ENCODE results near the gene CCL16. TPM values are rescaled to one million over a fixed set of nuclear protein-coding genes. Genes with fewer than 3 reads are reported as not detected.

CCL16 gene
- total and polyA plus RNA-seq, 3 donors from 2014 or later: 0.24 TPM; not detected in 2

DNA sequence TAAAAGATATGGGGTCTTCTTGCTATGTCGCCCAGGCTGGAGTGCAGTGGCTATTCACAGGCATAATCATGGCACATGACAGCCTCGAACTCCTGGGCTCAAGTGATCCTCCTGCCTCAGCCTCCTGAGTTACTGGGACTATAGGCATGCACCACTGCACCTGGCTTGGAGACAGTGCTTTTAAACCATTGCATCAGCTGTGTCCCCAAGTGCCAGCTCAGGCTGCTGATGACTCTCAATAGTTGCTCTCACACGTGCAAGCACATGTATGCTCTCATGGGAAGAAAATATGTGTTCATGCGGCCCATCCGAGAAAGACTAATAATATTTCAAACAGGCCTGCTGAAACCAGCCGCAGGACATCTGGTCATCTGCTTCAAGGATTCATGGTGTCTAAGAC is 8.8 kb downstream of the CCL16 start:
- no peak overlapping the region for H3K27ac ChIP-seq
- 86 to 96% methylated on average over 6 of the region's 6 CpGs for WGBS, 2 donors
- H3K27me3 ChIP-seq: no peaks in the 10 kb centered on the region
- H3K36me3 ChIP-seq (ENCODE audit: low read depth, missing control alignments): no peaks in the 10 kb centered on the region
- DNase-seq: no peak
- H3K9me3 ChIP-seq: no peaks in the 10 kb centered on the region
- TF ChIP-seq POLR2A (IDR thresholded peaks at IDR 0.05): no peak
- no peaks in the 10 kb centered on the region for H3K4me1 ChIP-seq
- H3K4me3 ChIP-seq: no peak overlapping the region
- intact Hi-C loops (cut with DNase I; ENCODE audit: low total_unique reads): no loop called here

- H3K27me3 ChIP-seq: no peaks in the 10 kb centered on the region
- H3K36me3 ChIP-seq (ENCODE audit: low read depth, missing control alignments): no peaks in the 10 kb centered on the region
- no peaks in the 10 kb centered on the region for H3K9me3 ChIP-seq
- no peak for DNase-seq
- no peak for TF ChIP-seq POLR2A (IDR thresholded peaks at IDR 0.05)
- TF ChIP-seq, protein P1, sequence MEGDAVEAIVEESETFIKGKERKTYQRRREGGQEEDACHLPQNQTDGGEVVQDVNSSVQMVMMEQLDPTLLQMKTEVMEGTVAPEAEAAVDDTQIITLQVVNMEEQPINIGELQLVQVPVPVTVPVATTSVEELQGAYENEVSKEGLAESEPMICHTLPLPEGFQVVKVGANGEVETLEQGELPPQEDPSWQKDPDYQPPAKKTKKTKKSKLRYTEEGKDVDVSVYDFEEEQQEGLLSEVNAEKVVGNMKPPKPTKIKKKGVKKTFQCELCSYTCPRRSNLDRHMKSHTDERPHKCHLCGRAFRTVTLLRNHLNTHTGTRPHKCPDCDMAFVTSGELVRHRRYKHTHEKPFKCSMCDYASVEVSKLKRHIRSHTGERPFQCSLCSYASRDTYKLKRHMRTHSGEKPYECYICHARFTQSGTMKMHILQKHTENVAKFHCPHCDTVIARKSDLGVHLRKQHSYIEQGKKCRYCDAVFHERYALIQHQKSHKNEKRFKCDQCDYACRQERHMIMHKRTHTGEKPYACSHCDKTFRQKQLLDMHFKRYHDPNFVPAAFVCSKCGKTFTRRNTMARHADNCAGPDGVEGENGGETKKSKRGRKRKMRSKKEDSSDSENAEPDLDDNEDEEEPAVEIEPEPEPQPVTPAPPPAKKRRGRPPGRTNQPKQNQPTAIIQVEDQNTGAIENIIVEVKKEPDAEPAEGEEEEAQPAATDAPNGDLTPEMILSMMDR (IDR thresholded peaks at IDR 0.05): no peak
- 59 to 76% methylated on average over 1 of the region's 1 CpG for WGBS, 2 donors
- intact Hi-C loops (cut with DNase I; ENCODE audit: low total_unique reads): no loop called here
- no peak overlapping the region for H3K27ac ChIP-seq
- H3K4me1 ChIP-seq: no peaks in the 10 kb centered on the region
- no peak overlapping the region for H3K4me3 ChIP-seq
Observed at GRCh38 chr17:35972066-35972465, 9.2 kb downstream of the CCL16 start.

- Histone ChIP-seq H3K27ac (no peak overlapping the region), H3K27me3 (no peaks in the 10 kb centered on the region), H3K4me3 (no peak overlapping the region), H3K4me1 (no peaks in the 10 kb centered on the region), H3K36me3 (ENCODE audit: low read depth, missing control alignments) (no peaks in the 10 kb centered on the region), H3K9me3 (no peaks in the 10 kb centered on the region)
- TF ChIP-seq, protein P1 (IDR thresholded peaks at IDR 0.05): peak; percentile 67 to 88 (median 81)
- TF ChIP-seq POLR2A (IDR thresholded peaks at IDR 0.05): no peak
- DNase-seq: peak; percentile 92
- 47% methylated on average over 8 of the region's 8 CpGs for WGBS, 2 donors
- intact Hi-C loops (cut with DNase I; ENCODE audit: low total_unique reads): no loop called here
Observed at GRCh38 chr17:35969558-35970380, 11.5 kb downstream of the CCL16 start.

DNA sequence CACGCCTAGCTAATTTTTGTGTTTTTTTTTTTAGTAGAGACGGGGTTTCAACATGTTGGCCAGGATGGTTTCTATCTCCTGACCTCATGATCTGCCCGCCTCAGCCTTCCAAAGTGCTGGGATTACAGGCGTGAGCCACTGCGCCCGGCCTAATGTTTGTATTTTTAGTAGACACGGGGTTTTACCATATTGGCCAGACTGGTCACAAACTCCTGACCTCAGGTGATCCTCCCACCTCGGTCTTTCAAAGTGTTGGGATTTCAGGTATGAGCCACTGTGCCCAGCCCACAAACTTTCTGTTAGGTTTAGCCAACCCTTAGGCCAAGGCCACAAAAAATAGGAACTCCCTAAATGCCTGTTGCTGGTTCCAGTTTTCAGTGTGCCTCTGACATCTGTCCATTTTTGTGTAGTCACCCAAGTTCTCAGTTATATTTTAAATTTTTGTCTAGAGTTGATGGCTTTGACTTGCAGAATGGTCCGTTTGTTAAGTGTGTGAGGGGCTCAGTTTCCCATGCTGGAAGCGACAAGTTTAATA is 12.7 kb downstream of the CCL16 start:
- H3K9me3 ChIP-seq: no peaks in the 10 kb centered on the region
- no peak overlapping the region for H3K27ac ChIP-seq
- TF ChIP-seq POLR2A (IDR thresholded peaks at IDR 0.05): no peak
- TF ChIP-seq, protein P1 (IDR thresholded peaks at IDR 0.05): no peak
- H3K4me3 ChIP-seq: no peak overlapping the region
- intact Hi-C loops (cut with DNase I; ENCODE audit: low total_unique reads): no loop called here
- no peaks in the 10 kb centered on the region for H3K4me1 ChIP-seq
- WGBS, 2 donors: 78 to 85% methylated on average over 10 of the region's 10 CpGs
- no peaks in the 10 kb centered on the region for H3K36me3 ChIP-seq (ENCODE audit: low read depth, missing control alignments)
- no peak for DNase-seq
- H3K27me3 ChIP-seq: no peaks in the 10 kb centered on the region

DNA sequence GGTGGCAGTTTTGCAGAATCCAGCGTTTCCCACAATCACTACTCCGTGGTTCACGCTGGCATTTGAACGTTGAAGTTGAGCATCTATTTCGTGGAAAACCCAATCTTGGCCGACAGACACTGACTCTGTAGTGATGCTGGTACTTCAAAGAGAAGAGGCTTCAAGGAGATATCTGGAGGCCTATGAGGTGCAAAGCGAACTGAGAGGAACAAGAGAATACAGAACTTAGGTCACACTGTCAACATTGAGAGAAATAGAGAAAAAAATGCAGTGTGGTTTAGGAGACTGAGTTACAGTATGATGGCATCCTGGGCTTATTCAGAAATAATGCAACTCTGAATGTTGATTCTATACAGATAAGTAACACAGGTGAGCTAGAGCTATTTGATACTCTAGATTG is 16.0 kb downstream of the CCL16 start:
- no peak overlapping the region for H3K27ac ChIP-seq
- WGBS, 2 donors: 78 to 87% methylated on average over 7 of the region's 7 CpGs
- H3K4me1 ChIP-seq: no peaks in the 10 kb centered on the region
- H3K27me3 ChIP-seq: no peaks in the 10 kb centered on the region
- H3K9me3 ChIP-seq: no peaks in the 10 kb centered on the region
- intact Hi-C loops (cut with DNase I; ENCODE audit: low total_unique reads): no loop called here
- TF ChIP-seq POLR2A (IDR thresholded peaks at IDR 0.05): no peak
- TF ChIP-seq, protein P1 (IDR thresholded peaks at IDR 0.05): no peak
- no peak overlapping the region for H3K4me3 ChIP-seq
- H3K36me3 ChIP-seq (ENCODE audit: low read depth, missing control alignments): no peaks in the 10 kb centered on the region
- DNase-seq: no peak
